GM18907 (cell line): Measurements from ENCODE around the gene PRR20E.
"Not testable (repeated sequence)": the region's sequence is repeated elsewhere in the genome, so short reads cannot be mapped to it uniquely, and the experiment has no call there.

Experiments used
- ATAC-seq: cut with Tn5 transposase; IDR thresholded peaks from one replicate; pipeline ENCODE4 v1.9.1; 2021; ENCODE audit warnings: mild to moderate bottlenecking, moderate library complexity; ENCODE audit not compliant: unreplicated experiment

Gene PRR20E

DNA sequence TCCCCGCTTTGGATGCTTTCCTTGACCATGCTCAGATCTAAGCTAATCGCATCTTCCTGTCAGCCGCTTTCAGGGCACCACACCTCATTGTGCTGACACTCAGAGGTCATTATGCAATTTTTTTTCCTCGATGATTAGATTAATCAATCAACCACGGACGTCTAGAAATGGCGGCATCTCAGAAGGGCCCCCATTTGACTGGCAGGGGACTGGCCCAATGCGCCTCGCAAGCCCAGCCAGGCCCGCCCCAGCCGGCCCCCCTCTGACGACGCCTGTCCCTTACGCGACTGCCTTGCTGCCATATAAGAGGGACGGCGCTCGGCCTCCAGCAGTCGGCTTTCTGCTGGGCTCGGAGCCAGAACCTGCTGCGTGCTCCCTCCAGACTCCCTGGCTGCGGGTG lies at the start of gene PRR20E:
TSS of gene PRR20E (plus strand) at position 301 of the 400 bp plus-strand sequence. CDS start 387 bp downstream, outside the sequence.
- ATAC-seq, result not testable (repeated sequence)

DNA sequence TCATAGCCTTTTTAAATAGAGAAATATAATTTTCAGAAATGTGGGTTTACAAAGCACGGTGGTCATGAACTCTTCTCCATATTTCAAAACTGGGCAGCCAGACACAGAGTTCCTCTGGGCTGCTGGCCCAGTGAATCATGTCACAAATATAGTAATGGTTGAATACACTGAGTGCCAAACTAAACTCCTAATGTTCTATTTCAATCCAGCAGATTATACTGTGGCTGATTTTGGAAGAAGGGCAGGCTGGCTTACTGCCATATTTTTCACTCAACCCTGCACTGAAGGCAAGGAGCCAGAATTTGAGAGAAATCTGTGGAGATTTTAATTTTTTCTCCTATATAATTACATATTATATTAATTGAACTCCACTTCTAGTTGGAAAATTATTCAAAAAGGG lies 43.3 kb upstream of the PRR20E start:
- ATAC-seq, result no peak

DNA sequence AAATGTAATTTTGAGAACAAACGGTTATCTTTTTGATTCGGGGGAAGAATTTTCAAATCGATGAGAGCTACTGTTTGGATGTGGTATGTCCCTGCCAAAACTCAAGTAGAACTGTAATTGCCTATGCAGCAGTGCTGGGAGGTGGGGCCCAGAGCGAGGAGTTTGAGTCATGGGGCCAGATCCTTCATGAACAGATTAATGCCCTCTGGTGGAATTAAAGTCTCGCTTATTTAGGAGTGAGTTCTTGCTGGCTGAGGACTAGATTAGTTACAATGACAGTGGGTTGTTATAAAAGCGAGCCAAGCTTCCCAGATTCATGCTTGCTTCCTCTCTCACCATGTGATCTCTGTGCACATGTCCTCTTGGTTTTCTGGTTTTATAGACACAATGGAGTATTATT lies 38.1 kb upstream of the PRR20E start:
- ATAC-seq, result no peak

DNA sequence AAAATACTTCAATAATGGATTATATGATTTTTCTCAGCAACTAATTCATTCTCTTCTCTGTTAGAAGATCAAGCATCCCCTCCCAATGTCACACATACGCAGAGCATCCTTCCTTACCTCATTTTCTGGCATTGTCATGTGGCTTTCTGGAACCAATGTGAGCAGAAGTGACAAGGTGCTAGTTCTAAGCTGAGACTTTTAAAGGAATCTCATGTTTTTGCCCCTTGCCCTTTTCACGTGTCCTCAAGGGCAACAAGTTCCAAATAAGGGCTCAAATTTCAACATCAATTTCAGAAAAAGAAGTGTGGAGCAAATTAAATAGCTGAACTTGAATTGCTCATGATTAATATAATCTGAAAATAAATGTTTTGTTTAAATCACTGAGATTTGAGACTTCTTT lies 30.9 kb upstream of the PRR20E start:
- ATAC-seq, result no peak

DNA sequence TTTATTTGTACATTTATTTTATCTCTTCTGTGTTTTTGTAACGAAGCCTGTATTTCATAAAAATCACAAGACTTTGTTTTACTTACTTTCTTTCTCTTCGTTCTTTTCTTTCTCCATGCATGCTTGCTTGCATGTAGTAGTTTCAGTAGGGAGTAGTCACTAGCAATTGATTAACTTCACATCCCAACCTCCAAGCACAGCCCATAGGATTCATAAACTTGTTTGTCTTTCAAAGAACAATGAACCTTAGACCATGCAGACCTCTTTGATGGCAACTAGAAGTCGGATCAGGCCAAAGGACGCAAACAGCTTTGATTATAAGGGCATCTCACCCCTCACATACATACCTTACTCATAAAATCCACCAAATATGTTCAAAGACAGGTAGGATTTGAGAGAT lies 29.4 kb upstream of the PRR20E start:
- ATAC-seq, result no peak

DNA sequence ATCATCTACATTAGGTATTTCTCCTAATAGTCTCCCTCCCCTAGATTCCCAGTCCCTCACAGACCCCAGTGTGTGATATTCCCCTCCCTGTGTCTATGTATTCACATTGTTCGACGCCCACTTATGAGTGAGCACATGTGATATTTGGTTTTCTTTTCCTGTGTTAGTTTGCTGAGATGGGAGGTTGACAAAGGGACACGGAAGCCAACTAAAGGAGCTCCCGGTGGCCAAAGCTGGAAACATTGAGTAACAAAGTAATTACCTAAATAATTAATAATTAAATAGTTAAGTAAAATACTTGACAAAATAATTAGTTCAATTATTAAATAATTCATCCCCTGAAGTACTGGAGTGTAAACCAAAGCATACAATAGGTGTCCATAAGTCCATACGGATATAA lies 28.0 kb upstream of the PRR20E start:
- ATAC-seq, result no peak

DNA sequence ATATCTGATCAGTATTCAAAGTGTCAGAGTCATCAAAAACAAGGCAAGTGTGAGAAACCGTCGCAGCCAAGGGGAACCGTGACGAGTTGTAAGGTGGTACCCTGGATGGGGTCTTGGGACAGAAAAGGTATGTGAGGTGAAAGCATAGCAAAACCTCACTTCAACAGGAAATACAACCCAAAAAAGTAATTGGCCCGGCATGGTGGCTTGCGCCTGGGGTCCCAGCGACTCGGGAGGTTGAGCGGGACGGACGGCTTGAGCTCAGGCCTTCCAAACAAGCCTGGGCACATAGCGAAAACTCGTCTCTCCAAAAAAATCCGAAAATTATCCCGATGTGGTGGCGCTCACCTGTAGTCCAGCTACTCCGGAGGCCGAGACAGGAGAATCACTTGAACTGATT lies 27.2 kb upstream of the PRR20E start:
- not testable (repeated sequence) for ATAC-seq

DNA sequence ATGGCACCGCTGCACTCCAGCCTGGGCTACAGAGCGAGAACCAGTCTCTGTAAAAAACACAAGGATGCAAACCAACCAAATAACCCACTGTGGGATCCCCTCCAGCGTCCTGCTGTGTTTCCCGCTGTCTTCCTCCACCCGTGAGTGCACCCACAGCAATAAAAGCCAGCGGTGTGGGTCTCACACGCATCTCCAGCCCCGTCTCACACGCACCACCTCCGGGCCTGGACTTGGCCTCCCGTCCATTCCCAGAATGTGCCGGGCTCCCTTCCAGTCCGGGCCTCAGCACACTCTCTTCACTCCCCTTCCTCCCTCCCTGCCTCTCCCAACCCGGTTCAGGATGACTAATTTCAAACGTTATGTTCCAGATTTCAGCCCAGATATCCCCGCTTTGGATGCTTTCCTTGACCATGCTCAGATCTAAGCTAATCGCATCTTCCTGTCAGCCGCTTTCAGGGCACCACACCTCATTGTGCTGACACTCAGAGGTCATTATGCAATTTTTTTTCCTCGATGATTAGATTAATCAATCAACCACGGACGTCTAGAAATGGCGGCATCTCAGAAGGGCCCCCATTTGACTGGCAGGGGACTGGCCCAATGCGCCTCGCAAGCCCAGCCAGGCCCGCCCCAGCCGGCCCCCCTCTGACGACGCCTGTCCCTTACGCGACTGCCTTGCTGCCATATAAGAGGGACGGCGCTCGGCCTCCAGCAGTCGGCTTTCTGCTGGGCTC lies 26.6 kb upstream of the PRR20E start, which contains the start of gene PRR20A:
TSS of gene PRR20A (plus strand) at position 684 of the 734 bp plus-strand sequence. CDS start 387 bp downstream, outside the sequence.
- ATAC-seq, result not testable (repeated sequence)

DNA sequence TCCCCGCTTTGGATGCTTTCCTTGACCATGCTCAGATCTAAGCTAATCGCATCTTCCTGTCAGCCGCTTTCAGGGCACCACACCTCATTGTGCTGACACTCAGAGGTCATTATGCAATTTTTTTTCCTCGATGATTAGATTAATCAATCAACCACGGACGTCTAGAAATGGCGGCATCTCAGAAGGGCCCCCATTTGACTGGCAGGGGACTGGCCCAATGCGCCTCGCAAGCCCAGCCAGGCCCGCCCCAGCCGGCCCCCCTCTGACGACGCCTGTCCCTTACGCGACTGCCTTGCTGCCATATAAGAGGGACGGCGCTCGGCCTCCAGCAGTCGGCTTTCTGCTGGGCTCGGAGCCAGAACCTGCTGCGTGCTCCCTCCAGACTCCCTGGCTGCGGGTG lies 19.8 kb upstream of the PRR20E start, which contains the start of gene PRR20B:
TSS of gene PRR20B (plus strand) at position 301 of the 400 bp plus-strand sequence. CDS start 387 bp downstream, outside the sequence.
- ATAC-seq, result not testable (repeated sequence)

DNA sequence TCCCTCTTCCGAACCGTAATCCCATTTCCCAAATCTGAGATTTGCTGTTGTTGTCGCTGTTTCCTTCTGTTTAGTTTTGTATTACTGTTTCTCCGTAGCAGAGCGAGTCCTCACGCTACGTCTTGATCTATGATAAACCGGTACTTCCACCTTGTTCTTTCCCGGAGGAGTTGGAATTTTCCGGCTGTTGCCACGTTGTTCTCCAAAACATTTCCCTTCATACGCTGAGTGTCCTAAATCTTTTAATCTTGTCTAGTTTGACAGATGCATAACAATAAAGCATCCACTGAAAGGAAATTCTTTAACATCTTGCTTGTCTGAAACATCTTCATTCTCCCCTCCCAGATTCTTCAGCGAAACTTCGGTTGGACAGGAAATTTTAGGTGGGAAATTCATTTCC lies 18.9 kb upstream of the PRR20E start:
- not testable (repeated sequence) for ATAC-seq

DNA sequence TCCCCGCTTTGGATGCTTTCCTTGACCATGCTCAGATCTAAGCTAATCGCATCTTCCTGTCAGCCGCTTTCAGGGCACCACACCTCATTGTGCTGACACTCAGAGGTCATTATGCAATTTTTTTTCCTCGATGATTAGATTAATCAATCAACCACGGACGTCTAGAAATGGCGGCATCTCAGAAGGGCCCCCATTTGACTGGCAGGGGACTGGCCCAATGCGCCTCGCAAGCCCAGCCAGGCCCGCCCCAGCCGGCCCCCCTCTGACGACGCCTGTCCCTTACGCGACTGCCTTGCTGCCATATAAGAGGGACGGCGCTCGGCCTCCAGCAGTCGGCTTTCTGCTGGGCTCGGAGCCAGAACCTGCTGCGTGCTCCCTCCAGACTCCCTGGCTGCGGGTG lies 13.2 kb upstream of the PRR20E start, which contains the start of gene PRR20C:
TSS of gene PRR20C (plus strand) at position 301 of the 400 bp plus-strand sequence. CDS start 387 bp downstream, outside the sequence.
- not testable (repeated sequence) for ATAC-seq

DNA sequence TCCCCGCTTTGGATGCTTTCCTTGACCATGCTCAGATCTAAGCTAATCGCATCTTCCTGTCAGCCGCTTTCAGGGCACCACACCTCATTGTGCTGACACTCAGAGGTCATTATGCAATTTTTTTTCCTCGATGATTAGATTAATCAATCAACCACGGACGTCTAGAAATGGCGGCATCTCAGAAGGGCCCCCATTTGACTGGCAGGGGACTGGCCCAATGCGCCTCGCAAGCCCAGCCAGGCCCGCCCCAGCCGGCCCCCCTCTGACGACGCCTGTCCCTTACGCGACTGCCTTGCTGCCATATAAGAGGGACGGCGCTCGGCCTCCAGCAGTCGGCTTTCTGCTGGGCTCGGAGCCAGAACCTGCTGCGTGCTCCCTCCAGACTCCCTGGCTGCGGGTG lies 6.7 kb upstream of the PRR20E start, which contains the start of gene PRR20D:
TSS of gene PRR20D (plus strand) at position 301 of the 400 bp plus-strand sequence. CDS start 387 bp downstream, outside the sequence.
- not testable (repeated sequence) for ATAC-seq

DNA sequence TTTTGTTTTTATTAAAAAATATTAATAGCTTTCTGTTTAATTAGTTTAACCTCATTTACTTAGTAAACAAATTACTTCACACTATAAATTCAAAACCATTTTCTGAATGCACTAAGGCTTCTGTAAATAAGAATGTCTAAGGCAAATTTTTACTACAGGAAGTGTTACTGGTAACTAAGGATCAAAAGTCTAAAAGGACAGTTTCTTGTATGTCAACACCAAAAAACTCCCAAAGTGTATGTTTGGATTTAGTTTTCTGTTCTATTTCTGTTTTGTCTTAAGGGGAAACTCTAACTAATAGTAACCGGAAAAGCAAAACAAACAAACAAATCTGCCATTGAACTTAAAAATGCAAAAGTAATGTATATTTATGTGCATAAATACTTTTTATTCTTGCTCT lies 24.7 kb downstream of the PRR20E start:
- no peak for ATAC-seq

DNA sequence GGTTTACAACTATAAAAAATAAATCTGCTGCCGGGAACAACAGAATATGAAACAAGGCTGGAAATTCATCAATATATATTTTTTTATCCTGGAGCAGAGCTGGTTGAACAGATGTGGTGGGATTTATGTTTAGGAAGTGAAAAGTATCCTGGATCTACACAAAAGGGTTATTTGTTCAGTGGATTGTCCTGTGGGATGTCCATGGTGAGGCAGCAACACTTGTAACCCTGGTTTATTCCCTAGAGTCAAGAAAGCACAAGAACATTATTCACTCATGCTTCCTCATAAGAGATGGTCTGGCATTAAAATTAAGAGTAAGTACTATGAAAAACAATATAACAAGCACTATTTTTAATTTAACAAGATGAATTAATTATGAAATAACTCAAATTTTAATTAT lies 46.0 kb downstream of the PRR20E start:
- no peak for ATAC-seq
